Inferior parietal cortex (tissue), 1 donor: Measurements from ENCODE around the gene RXYLT1.

Source experiments
- DNase-seq: peaks from one replicate; pipeline ENCODE4 v3.0.0-alpha.2; 2016; ENCODE audit errors: extremely low spot score

Gene RXYLT1

DNA sequence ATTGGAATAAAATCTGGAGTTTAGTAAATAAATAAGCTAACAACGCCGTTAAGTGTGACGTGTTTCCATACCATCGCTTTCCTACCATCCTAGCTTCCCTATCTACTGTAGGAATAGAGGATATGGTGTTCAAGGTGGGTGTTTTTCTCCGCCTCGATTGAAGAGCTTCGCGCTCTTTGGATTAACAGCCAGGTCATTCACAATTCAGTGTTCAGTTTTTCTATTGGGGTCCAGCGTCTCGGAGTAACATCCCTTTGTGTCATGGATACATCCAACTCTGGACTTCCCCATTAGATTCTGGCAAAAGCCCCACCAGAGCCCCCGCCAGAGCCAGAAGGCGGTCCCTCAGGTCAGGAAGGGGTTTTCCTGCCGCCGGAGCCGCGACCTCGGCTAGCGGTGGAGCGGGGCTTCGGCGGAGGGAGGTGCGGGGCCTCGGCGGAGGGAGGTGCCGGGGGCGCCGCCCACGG, 63.6 kb downstream of the RXYLT1 start:
- DNase-seq: no peak

DNA sequence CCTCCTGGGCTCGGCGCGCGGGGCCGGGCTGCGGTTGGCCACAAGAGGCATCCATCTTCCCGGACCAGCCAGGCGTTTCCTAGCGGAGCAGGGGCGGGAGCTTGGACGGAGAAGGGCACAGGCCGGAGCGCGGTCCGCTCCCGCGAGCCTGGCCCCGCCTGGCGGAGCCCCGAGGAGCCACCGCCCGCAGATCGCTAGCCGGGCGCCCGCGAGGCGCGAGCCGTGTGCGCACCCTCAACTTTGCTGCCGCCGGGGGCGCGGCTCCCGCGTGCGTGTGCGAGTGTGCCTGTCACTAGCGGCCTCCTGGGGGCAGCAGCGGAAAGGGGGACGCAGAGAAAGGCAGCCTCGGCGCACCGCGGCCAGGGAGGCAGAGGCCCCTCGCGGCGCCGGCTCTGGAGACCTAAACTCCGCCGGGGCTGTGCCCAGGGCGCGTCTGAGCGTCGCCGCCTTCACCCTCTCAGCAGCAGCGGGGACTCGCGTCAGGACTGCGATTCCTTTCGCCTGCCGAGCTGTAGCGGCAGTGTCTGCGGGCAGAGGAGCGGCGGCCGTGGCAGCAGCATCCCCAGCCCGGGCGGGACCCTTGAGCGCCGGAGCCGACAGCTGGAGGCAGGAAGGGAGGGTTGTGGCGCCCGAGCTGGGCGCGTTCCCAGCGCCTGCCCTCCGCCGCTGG, 64.1 kb downstream of the RXYLT1 start:
- DNase-seq: peak; percentile 90

DNA sequence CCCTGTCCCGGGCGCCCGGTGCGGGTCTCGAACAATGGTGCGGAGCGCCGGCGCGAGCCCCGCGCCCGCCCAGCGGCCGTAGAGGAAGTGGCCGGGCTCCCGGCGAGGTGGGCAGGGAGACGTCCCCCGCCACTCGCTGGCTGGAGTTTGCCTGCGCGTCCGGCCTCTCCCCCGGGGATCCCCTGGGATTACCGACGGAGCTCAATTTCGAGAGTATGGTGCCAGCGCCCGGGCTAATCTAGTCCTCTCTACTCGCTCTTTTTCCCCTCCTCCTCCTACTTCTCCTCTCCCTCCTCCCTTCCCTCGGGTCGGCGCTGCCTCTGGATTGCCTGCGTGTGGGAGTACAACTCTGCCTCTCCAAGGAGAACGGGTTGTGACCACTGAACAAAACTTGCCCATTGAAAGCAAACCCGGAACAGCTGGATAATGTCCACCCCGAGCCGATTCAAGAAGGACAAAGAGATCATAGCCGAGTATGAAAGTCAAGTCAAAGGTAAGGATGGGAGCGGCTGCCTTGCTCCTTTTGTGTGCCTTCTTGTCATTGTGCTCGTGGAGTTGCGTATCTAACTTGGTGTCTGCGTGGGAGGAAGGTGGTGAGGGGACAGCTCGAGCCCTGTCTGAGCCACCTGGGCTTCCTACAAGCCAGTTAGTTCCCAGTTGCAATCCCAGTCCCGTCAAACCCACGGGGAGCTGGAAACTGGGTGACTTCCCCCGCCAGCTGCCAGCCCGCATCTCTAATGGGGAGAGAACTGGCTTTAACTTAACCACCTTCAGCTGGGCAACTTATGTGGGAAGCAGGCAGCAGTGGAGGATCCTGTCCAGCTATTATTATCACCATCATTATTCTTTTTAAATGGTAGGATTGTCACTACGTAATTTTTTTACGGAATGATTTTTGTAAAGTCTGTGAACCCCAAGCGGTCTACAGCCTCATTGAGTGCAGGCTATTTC, 65.0 kb downstream of the RXYLT1 start, which contains the start of gene SRGAP1:
TSS of gene SRGAP1 (plus strand) at position 310 of the 951 bp plus-strand sequence. CDS start at position 427, 117 bp downstream.
- DNase-seq: peak; percentile 54

DNA sequence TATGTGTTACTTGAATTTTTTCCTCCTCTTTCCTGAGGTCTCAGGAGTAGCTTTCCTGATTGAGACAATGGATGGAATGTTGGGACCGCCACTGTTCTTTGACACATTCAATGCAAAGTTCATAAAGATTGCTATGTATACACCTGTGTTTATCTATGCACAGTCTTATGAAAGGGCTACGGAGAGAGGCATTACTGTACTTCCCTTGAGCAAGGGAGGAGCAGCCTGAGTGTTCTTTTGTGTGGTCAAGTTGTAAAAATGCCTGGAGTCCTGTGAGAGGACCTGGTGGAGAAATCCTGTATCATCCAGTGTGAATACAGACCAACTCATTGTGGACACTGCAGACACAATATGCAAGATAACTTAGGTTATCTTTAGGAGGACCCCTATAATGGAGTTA, 66.0 kb downstream of the RXYLT1 start:
- DNase-seq: no peak

DNA sequence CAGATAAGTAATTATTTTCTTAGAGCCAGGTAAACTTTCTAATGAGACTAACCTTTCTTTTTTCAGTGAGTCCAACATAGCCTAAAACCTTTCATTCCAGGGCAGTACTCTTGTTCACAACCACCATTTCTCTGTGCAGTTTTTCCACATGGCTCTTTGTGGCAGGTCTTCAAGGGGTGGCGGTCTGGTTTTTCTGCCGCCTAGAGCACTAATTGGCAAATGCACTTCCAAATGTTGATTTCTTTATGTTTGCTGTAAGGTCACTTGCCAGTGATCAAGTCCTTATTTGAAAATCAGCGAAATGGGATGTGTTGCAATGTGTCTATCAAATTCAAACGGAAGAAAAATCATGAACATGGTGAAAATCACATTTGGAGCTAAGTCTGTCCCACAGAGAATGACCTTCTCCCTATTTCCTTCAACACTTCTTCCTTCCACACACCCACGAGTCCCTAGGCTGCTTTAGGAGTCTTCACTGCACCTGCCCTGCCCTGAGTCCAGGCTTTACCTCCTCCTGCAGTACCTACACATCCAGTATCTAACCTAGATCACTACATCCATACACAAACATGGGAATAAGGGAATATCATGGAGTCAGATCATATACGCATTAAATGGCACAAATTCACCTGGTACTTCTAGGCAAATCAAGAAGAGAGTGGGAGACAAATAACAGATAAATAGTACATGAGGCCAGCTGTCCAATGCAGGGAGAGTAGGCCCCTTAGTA, 66.7 kb downstream of the RXYLT1 start:
- DNase-seq: no peak

DNA sequence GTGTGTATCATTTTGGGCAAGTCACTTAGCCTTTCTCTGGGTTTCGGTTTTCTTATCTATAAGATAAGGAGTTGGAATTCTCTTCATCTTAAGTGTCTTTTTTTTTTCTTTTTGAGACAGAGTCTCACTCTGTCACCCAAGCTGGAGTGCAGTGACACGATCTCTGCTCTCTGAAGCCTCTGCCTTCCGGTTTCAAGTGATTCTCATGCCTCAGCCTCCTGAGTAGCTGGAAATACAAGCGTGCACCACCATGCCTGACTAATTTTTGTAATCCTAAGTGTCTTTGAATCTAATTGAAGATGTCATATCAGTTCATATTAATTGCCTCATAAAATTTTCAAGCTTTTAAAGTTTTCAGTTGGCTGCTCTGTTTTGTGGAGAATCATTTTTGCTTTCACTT, 68.7 kb downstream of the RXYLT1 start:
- no peak for DNase-seq

DNA sequence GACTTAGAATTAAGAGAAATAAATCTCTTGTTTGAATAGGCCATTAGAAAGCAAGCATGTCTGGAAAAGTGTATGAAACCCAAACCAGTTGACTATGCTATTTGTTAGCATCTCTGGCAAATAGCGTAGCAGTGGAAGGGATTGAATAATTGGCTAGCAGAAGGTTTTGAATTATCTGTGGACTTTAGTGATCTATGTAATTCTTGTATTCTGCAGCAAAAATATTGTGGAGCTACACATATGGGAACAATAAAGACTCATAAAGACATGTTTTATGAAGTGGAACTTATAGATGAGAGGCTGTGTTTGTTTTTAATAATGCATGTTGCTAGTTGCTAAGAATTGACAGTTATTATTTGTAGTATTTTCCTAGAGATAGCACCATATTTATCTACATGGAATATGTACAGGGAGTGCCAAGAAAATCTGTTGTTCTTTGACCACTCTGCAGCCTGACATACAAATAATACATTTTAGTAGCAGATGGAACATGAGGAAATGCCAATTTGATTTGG, 69.5 kb downstream of the RXYLT1 start:
- no peak for DNase-seq

DNA sequence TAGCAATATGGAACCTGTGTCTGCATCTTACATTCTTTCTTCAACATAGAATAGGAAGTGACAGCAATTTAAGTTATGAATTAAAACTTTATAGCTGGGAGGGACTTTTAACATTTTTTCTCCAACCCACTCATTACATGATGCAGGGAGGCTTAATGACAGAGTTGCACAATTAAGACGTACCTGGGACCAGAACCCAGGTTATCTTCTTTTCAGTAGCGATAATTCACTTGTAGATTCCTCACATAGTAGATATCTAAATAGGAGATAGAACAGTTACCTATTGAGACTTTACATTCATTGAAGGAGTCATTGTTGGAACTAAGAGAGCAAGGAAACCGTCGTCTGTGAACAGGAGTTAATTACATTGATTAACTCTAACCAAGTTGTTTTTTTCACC, 69.9 kb downstream of the RXYLT1 start:
- no peak for DNase-seq

DNA sequence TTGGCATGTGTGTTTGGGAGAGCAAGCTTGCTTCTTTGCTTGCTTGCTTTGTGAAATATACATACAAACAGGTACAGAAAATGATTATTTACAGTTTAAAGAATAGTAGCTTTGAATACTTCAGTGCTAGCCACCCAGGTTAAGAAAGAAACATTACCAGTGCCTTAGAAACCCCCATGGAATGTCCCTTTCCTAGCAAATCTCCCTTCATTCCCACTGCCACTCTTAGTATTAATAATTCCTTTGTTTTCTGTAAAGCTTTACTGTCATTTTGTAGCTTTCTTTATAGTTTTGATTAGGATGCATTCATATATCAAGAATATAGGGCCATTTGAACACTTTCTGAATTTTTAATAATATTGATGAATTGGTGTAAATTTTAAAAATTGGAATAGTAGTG, 74.3 kb downstream of the RXYLT1 start:
- DNase-seq: no peak

DNA sequence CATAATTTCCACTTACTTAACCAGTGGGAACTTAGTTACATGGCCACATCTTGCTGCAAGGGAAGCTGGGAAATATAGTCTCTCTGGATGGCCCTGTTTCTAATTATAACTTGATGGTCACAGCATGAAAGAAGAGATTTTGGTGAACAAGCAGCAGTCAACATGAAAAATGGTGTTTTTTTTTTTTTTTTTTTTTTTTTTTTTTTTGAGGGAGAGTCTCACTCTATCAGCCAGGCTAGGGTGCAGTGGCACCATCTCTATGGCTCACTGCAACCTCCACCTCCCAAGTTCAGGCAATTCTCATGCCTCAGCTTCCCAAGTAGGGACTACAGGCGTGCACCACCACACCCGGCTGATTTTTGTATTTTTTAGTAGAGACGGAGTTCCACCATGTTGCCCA, 75.6 kb downstream of the RXYLT1 start:
- DNase-seq: no peak

DNA sequence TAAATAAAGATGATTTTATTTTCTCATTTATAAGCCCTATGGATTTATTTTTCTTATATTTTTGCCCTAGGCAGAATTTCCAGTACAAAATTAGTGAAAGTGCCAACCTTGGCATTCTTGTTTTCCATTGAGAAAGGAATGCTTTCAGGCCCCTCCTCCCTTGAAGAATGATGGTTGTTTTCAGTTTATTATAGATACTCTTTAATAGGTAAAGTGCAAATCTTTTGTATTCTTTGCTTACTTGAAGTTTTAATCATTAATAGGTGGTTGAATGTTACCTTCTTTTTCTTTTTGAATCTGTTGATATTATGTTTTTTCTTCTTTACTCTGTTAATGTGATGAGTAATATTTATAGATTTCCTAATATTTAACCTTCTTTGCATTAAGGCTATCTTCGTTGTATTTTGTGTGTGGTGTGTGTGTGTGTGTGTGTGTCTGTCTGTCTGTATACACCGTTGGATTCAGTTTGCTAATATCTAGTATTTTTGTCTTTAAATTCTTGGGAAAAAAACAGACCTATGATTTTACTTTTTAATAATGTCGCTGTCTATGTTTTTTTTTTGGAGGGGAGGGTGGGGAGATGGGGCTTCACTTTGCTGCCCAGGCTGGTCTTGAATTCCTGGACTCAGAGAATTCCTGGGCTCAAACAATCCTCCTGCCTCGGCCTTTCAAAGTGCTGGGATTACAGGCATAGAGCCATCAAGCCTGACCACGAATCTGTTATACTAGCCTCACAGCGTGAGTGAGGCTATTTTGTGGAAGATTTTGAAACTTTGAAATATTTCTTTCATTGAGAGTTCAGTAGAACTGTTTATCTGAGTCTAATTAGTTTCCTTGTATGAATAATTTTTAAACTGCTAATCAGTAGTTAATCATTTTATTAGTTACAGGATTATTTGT, 78.3 kb downstream of the RXYLT1 start:
- DNase-seq: no peak
